Right forelimb (tissue), 1 donor: ENCODE data around the gene PRDM16.

Source experiments
- DNase-seq: peaks from one replicate; pipeline ENCODE4 v3.0.0-alpha.2; 2018

Gene PRDM16

GRCh38 chr1:3070644-3071564 is 1.9 kb downstream of the PRDM16 start:
- DNase-seq = peak; percentile 54

- no peak for DNase-seq
These were observed 2.8 kb downstream of the PRDM16 start for GRCh38 chr1:3071565-3072390.

GRCh38 chr1:3072391-3073185 is 3.6 kb downstream of the PRDM16 start:
- DNase-seq = no peak

- DNase-seq = no peak
These were observed 4.1 kb downstream of the PRDM16 start for GRCh38 chr1:3073186-3073488.

- DNase-seq = no peak
These were observed 4.7 kb downstream of the PRDM16 start for GRCh38 chr1:3073489-3074296.

- no peak for DNase-seq
These were observed 5.3 kb downstream of the PRDM16 start for GRCh38 chr1:3074297-3074741.

- no peak for DNase-seq
These were observed 5.8 kb downstream of the PRDM16 start for GRCh38 chr1:3074800-3075199.

- DNase-seq = no peak
These were observed 6.8 kb downstream of the PRDM16 start for GRCh38 chr1:3075666-3076362.

GRCh38 chr1:3076363-3076740 is 7.3 kb downstream of the PRDM16 start:
- no peak for DNase-seq

- DNase-seq = no peak
These were observed 8.1 kb downstream of the PRDM16 start for GRCh38 chr1:3077081-3077480.

GRCh38 chr1:3077561-3077960 is 8.6 kb downstream of the PRDM16 start:
- no peak for DNase-seq

GRCh38 chr1:3078430-3078861 is 9.4 kb downstream of the PRDM16 start:
- DNase-seq = no peak

GRCh38 chr1:3078871-3079270 is 9.9 kb downstream of the PRDM16 start:
- no peak for DNase-seq

- DNase-seq = no peak
These were observed 10.5 kb downstream of the PRDM16 start for GRCh38 chr1:3079381-3080052.

- DNase-seq = no peak
These were observed 11.3 kb downstream of the PRDM16 start for GRCh38 chr1:3080053-3080955.

GRCh38 chr1:3081171-3081683 is 12.2 kb downstream of the PRDM16 start:
- no peak for DNase-seq

- DNase-seq = no peak
These were observed 13.0 kb downstream of the PRDM16 start for GRCh38 chr1:3082051-3082450.

- no peak for DNase-seq
These were observed 13.8 kb downstream of the PRDM16 start for GRCh38 chr1:3082571-3083516.
